Vagina (tissue), 2 donors: Measurements from ENCODE around the gene F5. TPM values are rescaled to one million over a fixed set of nuclear protein-coding genes. Genes with fewer than 3 reads are reported as not detected.
"Not testable (repeated sequence)": the region's sequence is repeated elsewhere in the genome, so short reads cannot be mapped to it uniquely, and the experiment has no call there.

Experiments
- DNase-seq, 2 donors: peaks; one replicate each; pipeline ENCODE4 v3.0.0-alpha.2; 2017; ENCODE audit errors: extremely low spot score in 2 of 2
- H3K27ac ChIP-seq: fragments of 200-600 bp; sonication (generic); one replicate; pipeline ENCODE4 v1.5.1; 2019
- H3K27me3 ChIP-seq: fragments of 200-600 bp; sonication (generic); one replicate; pipeline ENCODE4 v1.5.1; 2019
- H3K36me3 ChIP-seq, 2 donors: fragments of 200-600 bp; sonication (generic); one replicate each; pipeline ENCODE4 v1.5.1; 2017 to 2019
- H3K4me1 ChIP-seq: fragments of 200-600 bp; sonication (generic); one replicate; pipeline ENCODE4 v1.5.1; 2019
- H3K4me3 ChIP-seq, 2 donors: fragments of 200-600 bp; sonication (generic); 1 replicate in 1 of 2; 2 replicates in 1 of 2; pipeline ENCODE4 v1.5.1; 2016 to 2019
- H3K9me3 ChIP-seq: fragments of 200-600 bp; sonication (generic); one replicate; pipeline ENCODE4 v1.5.1; 2019
- POLR2A ChIP-seq, 2 donors: fragments of 450-650 bp; IDR thresholded peaks; one replicate each; pipeline ENCODE4 v1.6.1; 2017; ENCODE audit warnings: antibody characterized with exemption in 2 of 2, mild to moderate bottlenecking in 2 of 2, moderate library complexity in 2 of 2
- POLR2AphosphoS5 ChIP-seq, 2 donors: sonication (generic); formaldehyde crosslinking; IDR thresholded peaks; one replicate each; pipeline ENCODE4 v1.9.0; 2017; ENCODE audit warnings: antibody characterized with exemption in 2 of 2, mild to moderate bottlenecking in 2 of 2, low read depth in 1 of 2; ENCODE audit not compliant: insufficient read depth in 1 of 2
- intact Hi-C: fragments of 100-400 bp; cut with DNase I; formaldehyde crosslinking; loops from one replicate; pipeline ENCODE4 v1.15.1; 2023
- total RNA-seq: library from RNA; depleted of rRNA; stranded (reverse); fragments of >200 nt; gene quantifications from one replicate; pipeline ENCODE4 v1.2.3, GENCODE V29; 2016
- TF ChIP-seq, protein P1 (sequence below), 3 experiments: fragments of 450-650 bp in 2 of 3; fragments of 200-600 bp in 1 of 3; sonication (generic) in 1 of 3; IDR thresholded peaks; one replicate each; pipeline ENCODE4 v1.5.1; 2017 to 2019; ENCODE audit warnings: antibody characterized with exemption in 3 of 3, mild to moderate bottlenecking in 2 of 3, moderate library complexity in 2 of 3

F5 gene
- total RNA-seq, 1 donor from 2014 or later: 3.9 TPM

DNA sequence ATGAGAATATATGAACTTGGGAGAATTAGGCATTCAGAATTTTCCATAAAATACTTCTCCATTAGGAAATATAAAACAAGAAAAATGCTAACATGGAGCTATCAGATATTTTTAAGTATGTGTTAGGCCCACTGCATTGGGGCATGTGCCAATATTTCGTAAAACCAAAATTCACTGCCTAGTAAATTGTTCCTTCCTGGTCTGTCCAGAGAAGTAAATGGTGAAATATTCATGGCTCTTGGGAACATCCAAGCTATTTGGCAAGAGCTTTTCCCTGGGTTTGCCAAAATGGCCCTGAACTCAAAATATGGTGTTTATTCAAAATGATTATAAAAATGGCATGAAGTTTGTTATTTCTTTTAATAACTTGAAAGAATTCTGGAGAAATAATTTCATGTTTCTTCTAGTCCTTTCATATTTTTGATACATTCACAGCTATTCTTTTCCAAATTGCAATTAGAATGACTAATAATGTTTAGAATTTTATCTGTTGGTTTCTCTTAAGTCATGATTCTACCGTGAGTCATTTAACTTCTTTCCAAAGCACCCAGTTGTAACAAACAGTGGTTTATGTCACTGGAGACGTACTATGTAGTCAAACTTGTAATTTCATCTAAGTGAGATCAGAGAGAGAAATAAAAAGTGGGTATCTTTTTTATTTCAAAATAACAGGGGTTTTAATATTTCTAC, 74.8 kb downstream of the F5 start:
- no peak for DNase-seq
- intact Hi-C loops: no loop called here
- Histone ChIP-seq H3K4me3 (no peak overlapping the region), H3K27me3 (no peaks in the 10 kb centered on the region), H3K36me3 (no peaks in the 10 kb centered on the region), H3K27ac (peak overlapping the region; percentile 51), H3K9me3 (no peaks in the 10 kb centered on the region), H3K4me1 (no peaks in the 10 kb centered on the region)
- TF ChIP-seq POLR2AphosphoS5 (IDR thresholded peaks at IDR 0.05; ENCODE audit: insufficient read depth in 1 of 2, low read depth in 1 of 2): peak; percentile 46 to 94
- no peak for TF ChIP-seq POLR2A (IDR thresholded peaks at IDR 0.05)

DNA sequence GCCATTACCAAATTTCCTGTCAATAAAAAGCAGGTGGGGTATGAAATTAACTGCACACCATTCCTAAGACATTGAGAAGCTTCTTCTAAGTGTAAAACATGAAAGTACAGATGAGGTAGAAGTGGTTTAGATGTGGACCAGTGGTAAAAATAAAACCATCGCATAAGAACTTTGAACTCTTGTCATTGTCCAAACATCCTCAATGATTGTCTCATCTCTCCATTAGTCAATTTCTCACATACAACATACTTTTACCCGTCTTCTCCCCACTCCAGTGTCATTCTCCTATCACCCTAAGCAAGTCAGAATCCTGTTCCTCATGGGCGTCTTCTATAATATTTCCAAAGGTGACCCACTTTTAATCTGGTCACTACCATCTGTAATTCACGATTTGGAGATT, 76.2 kb downstream of the F5 start:
- intact Hi-C loops: no loop called here
- no peak for DNase-seq
- Histone ChIP-seq H3K27me3 (no peaks in the 10 kb centered on the region), H3K4me3 (no peak overlapping the region), H3K9me3 (no peaks in the 10 kb centered on the region), H3K36me3 (no peaks in the 10 kb centered on the region), H3K27ac (peak overlapping the region; percentile 51), H3K4me1 (no peaks in the 10 kb centered on the region)
- no peak for TF ChIP-seq POLR2A (IDR thresholded peaks at IDR 0.05)
- no peak for TF ChIP-seq POLR2AphosphoS5 (IDR thresholded peaks at IDR 0.05; ENCODE audit: insufficient read depth in 1 of 2, low read depth in 1 of 2)
- TF ChIP-seq, protein P1, sequence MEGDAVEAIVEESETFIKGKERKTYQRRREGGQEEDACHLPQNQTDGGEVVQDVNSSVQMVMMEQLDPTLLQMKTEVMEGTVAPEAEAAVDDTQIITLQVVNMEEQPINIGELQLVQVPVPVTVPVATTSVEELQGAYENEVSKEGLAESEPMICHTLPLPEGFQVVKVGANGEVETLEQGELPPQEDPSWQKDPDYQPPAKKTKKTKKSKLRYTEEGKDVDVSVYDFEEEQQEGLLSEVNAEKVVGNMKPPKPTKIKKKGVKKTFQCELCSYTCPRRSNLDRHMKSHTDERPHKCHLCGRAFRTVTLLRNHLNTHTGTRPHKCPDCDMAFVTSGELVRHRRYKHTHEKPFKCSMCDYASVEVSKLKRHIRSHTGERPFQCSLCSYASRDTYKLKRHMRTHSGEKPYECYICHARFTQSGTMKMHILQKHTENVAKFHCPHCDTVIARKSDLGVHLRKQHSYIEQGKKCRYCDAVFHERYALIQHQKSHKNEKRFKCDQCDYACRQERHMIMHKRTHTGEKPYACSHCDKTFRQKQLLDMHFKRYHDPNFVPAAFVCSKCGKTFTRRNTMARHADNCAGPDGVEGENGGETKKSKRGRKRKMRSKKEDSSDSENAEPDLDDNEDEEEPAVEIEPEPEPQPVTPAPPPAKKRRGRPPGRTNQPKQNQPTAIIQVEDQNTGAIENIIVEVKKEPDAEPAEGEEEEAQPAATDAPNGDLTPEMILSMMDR (IDR thresholded peaks at IDR 0.05): no peak

DNA sequence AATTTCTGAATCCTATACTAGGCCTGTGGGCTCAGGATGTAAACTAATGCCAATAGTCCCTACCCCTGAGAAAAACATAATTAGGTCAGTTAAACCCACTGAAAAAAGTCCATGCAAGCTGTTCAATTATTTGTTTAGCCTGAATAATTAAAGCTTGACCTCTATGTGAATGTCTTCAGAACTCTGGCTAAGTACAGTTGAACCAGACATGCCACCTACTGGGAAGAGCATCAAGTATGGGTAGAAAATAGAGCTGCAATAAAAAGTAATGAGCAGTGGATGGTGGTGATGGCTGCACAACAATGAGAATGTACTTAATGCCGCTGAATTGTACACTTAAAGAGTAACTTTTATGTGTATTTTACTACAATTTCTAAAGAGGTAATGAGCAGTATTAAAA, 76.9 kb downstream of the F5 start:
- no peak for TF ChIP-seq POLR2AphosphoS5 (IDR thresholded peaks at IDR 0.05; ENCODE audit: insufficient read depth in 1 of 2, low read depth in 1 of 2)
- no peak for TF ChIP-seq POLR2A (IDR thresholded peaks at IDR 0.05)
- TF ChIP-seq, protein P1 (IDR thresholded peaks at IDR 0.05): no peak
- Histone ChIP-seq H3K27ac (no peak overlapping the region), H3K27me3 (no peaks in the 10 kb centered on the region), H3K36me3 (no peaks in the 10 kb centered on the region), H3K4me3 (no peak overlapping the region), H3K4me1 (no peaks in the 10 kb centered on the region), H3K9me3 (no peaks in the 10 kb centered on the region)
- no peak for DNase-seq
- intact Hi-C loops: no loop called here

DNA sequence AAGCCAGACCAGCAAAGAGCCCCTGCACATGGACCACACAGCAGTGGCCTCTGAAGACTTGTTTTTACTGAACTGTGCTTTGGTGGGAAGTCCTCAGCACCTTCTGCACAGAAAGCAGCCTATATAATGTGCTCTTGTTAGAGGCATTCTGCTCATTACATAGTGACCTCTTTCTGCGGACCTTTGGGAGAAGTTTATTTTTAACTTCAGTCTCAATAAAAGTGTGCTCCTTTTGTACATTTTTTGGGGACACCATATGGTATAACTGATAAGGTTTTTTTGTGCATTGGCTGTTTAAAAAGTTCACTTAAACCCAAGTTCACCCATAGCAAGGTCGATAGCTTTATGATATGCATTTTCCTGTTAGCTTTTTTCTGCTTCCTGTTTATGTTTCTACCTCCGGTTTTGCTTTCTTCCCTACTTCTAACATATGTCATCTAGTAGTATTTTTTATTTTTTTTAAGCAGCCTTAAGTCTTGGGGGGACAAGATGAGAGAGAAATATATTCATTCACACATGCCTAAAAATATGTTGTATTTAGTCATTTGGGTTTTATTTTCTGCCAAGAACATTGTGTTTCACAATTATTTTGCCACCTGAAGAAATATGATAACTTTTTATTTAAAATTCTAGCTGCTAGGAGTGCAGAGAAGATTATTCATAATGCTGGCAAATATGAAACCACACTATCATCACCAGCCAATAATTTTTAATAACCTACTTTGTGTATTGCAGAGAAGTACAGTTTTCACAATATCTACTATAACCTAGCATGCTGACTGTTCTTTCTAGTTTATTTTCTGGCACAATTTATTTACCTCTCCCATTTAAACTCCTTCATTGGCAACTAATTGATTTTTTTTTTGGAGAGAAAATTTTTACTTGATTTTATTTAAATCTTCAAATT, 77.6 kb downstream of the F5 start:
- no peak for DNase-seq
- Histone ChIP-seq H3K27me3 (no peaks in the 10 kb centered on the region), H3K4me3 (no peak overlapping the region), H3K36me3 (no peaks in the 10 kb centered on the region), H3K27ac (no peak overlapping the region), H3K4me1 (no peaks in the 10 kb centered on the region), H3K9me3 (no peaks in the 10 kb centered on the region)
- intact Hi-C loops: no loop called here
- TF ChIP-seq POLR2AphosphoS5 (IDR thresholded peaks at IDR 0.05; ENCODE audit: insufficient read depth in 1 of 2, low read depth in 1 of 2): no peak
- TF ChIP-seq POLR2A (IDR thresholded peaks at IDR 0.05): no peak
- TF ChIP-seq, protein P1 (IDR thresholded peaks at IDR 0.05): no peak

DNA sequence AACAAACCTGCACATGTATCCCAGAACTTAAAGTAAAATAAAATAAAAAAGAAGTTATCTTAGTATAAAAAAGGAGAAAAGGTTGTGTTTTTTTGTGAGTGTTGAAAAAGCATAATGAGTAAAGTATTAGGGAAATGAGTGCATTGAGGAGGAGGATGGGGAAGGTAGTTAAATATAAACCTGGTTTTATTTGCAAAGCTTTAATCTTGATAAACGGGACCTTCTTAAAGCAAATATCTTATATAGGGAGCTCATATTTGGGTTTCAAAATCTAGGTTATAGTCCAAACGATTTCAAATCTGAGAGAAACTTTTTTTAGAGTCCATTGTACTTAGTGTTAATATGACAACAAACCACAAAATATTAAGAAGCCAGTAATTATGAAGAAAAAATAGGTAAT, 78.9 kb downstream of the F5 start:
- no peaks in the 10 kb centered on the region for H3K9me3 ChIP-seq
- intact Hi-C loops: no loop called here

DNA sequence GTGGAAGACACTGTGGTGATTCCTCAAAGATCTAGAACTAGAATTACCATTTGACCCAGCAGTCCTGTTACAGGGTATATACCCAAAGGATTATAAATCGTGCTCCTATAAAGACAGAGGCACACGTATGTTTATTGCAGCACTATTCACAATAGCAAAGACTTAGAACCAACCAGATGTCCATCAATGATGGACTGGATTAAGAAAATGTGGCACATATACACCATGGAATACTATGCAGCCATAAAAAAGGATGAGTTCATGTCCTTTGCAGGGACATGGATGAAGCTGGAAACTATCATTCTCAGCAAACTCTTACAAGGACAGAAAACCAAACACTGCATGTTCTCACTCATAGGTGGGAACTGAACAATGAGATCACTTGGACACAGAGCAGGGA, 82.7 kb downstream of the F5 start:
- intact Hi-C loops, H3K9me3 ChIP-seq, H3K4me1 ChIP-seq, H3K27ac ChIP-seq, DNase-seq, H3K4me3 ChIP-seq, H3K27me3 ChIP-seq, H3K36me3 ChIP-seq: not testable (repeated sequence)

More for the DNA sequence above, 78.9 kb downstream of the F5 start:
- DNase-seq: no peak
- TF ChIP-seq POLR2A (IDR thresholded peaks at IDR 0.05): no peak
- no peak for TF ChIP-seq POLR2AphosphoS5 (IDR thresholded peaks at IDR 0.05; ENCODE audit: insufficient read depth in 1 of 2, low read depth in 1 of 2)
- TF ChIP-seq, protein P1 (IDR thresholded peaks at IDR 0.05): no peak
- H3K4me3 ChIP-seq: no peak overlapping the region
- no peak overlapping the region for H3K27ac ChIP-seq
- H3K36me3 ChIP-seq: no peaks in the 10 kb centered on the region
- no peaks in the 10 kb centered on the region for H3K27me3 ChIP-seq
- H3K4me1 ChIP-seq: no peaks in the 10 kb centered on the region
